HG03175 (cell line): ENCODE measurements around the gene FOXG1.

ENCODE experiments used
- ATAC-seq: cut with Tn5 transposase; IDR thresholded peaks from one replicate; pipeline ENCODE4 v1.9.1; 2021; ENCODE audit warnings: mild to moderate bottlenecking, moderate library complexity; ENCODE audit not compliant: unreplicated experiment

The FOXG1 gene

GRCh38 chr14:28774764-28775735 is 8.5 kb downstream of the FOXG1 start:
- ATAC-seq, result no peak

- ATAC-seq, result no peak
These were observed 10.1 kb downstream of the FOXG1 start for GRCh38 chr14:28776482-28777266.

GRCh38 chr14:28777471-28778137 is 11.0 kb downstream of the FOXG1 start:
- ATAC-seq, result no peak

GRCh38 chr14:28778138-28779117 is 11.8 kb downstream of the FOXG1 start:
- no peak for ATAC-seq

- no peak for ATAC-seq
These were observed 12.9 kb downstream of the FOXG1 start for GRCh38 chr14:28779456-28779855.

GRCh38 chr14:28780843-28781820 is 14.5 kb downstream of the FOXG1 start:
- ATAC-seq, result no peak

GRCh38 chr14:28782301-28782700 is 15.7 kb downstream of the FOXG1 start:
- ATAC-seq, result no peak

- ATAC-seq, result no peak
These were observed 17.1 kb downstream of the FOXG1 start for GRCh38 chr14:28783664-28784063.

- no peak for ATAC-seq
These were observed 17.8 kb downstream of the FOXG1 start for GRCh38 chr14:28784096-28785048.

- ATAC-seq, result no peak
These were observed 18.7 kb downstream of the FOXG1 start for GRCh38 chr14:28785096-28785952.

GRCh38 chr14:28807518-28807917 is 40.9 kb downstream of the FOXG1 start:
- ATAC-seq, result no peak

GRCh38 chr14:28813810-28814209 is 47.2 kb downstream of the FOXG1 start:
- ATAC-seq, result no peak
